NB4 (cell line): Measurements from ENCODE around the gene HMG20B.

ENCODE experiments used
- CTCF ChIP-seq: IDR thresholded peaks from one replicate; pipeline ENCODE4 v1.5.1; 2012; ENCODE audit warnings: low read depth, low read length
- MYC ChIP-seq: IDR thresholded peaks from 2 replicates; pipeline ENCODE4 v1.6.1; 2011; ENCODE audit warnings: low read depth, low read length
- POLR2A ChIP-seq: IDR thresholded peaks from 2 replicates; pipeline ENCODE4 v1.6.1; 2011; ENCODE audit warnings: mild to moderate bottlenecking; ENCODE audit not compliant: insufficient read length; ENCODE audit errors: extremely low read depth
- TF ChIP-seq, protein P1 (sequence below): IDR thresholded peaks from 2 replicates; pipeline ENCODE4 v1.6.1; 2011; ENCODE audit warnings: low read depth, low read length

GRCh38 chr19:3603121-3603811, 30.5 kb downstream of the HMG20B start:
- no peak for TF ChIP-seq CTCF
- TF ChIP-seq, protein P1, sequence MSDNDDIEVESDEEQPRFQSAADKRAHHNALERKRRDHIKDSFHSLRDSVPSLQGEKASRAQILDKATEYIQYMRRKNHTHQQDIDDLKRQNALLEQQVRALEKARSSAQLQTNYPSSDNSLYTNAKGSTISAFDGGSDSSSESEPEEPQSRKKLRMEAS, result no peak
- no peak for TF ChIP-seq POLR2A
- TF ChIP-seq MYC, result no peak
